HG02623 (cell line): ENCODE measurements around the gene EXD2.
"Not testable (repeated sequence)": the region's sequence is repeated elsewhere in the genome, so short reads cannot be mapped to it uniquely, and the experiment has no call there.

ENCODE experiments used
- ATAC-seq: cut with Tn5 transposase; IDR thresholded peaks from one replicate; pipeline ENCODE4 v1.9.1; 2021; ENCODE audit warnings: moderate library complexity; ENCODE audit not compliant: unreplicated experiment

Gene EXD2

DNA sequence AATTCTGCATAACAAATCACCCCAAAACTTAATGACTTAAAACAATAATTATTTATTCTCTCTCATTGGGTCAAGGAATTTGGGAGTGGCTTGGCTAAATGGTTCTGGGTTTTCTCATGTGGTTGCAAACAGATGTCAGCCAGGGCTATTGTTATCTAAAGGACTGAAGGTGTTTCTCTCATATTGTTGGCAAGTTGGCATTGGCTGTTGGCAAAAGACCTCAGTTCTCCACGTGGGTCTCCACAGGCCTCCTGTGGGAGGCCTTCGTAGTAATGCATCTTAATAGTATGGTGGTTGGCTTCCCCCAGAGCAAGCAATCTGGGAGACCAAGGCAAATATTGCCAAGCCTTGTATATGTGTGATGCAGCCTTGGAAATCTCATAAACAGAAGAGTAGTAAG, 83.0 kb downstream of the EXD2 start:
- no peak for ATAC-seq

DNA sequence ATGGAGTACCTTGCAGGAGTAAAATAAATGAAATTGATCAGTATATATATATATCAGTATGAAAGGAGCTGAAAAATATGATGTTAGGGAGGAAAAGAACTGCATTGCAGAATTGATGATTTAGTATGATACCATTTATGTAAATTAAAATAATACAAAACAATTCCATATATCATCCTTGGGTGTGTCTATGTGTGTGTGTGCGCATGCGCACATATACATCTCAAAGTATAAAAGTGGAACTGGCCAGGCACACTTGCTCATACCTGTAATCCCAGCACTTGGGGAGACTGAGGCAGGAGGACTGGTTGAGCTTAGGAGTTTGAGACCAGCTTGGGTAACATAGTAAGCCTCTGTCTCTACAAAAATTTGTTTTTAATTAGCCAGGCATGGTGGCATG, 84.0 kb downstream of the EXD2 start:
- ATAC-seq: no peak

DNA sequence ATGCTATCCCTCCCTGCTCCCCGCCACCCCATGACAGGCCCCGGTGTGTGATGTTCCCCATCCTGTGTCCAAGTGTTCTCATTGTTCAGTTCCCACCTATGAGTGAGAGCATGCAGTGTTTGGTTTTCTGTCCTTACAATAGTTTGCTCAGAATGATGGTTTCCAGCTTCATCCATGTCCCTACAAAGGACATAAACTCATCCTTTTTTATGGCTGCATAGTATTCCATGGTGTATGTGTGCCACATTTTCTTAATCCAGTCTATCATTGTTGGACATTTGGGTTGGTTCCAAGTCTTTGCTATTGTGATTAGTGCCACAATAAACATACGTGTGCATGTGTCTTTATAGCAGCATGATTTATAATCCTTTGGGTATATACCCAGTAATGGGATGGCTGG, 86.1 kb downstream of the EXD2 start:
- not testable (repeated sequence) for ATAC-seq

DNA sequence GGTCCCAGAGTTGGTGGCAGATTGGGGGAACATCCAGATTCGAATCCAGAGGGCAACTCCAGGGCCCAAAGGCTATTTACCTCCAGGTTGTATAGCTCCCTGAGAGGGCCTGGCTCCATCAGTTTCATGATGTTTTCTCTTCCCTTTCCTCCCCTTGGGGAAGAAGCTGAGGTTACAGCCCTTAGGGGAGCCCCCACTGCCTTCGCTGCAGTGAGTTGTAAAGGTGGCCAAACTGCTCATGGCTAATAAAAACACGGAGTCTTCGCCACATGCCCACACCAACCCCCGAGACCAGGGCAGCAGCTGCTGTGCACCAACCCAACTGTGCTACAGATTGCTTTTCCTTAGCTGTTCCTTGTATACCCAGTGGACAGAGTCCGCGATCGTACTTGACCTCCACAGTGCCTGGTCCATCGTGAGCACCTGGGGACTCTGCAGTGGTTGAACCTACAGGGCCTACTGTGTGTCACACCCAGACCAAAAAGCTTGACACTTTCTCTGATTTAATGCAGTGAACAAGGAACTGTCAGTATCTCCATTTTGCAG, 89.5 kb downstream of the EXD2 start:
- no peak for ATAC-seq

DNA sequence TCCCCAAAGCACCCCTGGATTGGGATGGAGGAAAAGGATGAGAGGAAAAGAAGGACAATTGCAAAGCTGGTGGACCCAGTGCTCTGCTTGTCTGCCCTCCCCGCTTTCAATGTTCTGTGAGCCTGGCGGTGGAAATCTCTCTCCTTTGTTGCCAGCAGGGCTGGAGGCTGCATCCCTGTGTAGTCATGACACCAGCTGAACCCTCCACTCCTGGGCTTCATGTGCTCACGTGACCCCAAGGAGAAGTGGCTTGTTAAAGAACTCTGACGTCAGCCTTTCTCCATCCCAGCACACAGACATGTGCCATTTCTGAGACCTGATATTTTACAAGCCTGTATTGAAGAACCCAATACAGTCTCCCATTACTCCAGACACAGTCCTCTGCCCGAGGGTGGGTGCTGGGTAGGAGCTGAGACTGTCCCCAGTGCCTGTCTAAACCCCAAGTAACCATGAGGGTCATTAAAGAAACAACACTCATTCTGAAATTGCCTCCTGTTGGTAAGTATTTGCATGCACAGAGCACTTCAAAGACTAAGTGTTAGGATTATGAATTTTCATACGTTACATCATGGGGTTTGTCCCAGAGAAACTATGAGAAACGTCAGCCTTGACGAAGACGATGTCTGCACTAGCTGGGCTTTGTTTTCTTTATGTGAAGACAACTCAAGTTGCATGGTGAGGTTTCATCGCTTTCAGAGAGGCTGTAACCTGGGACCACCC, 90.3 kb downstream of the EXD2 start:
- ATAC-seq: no peak

DNA sequence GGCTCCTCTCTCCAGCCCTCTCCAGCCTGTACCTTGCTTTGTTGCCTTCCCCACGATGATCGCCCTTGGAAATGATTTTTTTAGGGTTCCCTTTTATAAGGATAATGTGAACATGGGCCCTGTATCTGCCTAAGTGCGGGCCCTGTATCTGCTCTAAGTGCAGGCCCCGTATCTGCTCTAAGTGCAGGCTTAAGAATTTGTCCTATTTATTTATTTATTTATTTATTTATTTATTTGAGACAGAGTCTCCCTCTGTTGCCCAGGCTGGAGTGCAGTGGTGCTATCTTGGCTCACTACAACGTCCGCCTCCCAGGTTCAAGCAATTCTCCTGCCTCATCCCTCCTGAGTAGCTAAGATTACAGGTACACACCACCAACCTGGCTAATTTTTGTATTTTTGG, 91.2 kb downstream of the EXD2 start:
- ATAC-seq: no peak

DNA sequence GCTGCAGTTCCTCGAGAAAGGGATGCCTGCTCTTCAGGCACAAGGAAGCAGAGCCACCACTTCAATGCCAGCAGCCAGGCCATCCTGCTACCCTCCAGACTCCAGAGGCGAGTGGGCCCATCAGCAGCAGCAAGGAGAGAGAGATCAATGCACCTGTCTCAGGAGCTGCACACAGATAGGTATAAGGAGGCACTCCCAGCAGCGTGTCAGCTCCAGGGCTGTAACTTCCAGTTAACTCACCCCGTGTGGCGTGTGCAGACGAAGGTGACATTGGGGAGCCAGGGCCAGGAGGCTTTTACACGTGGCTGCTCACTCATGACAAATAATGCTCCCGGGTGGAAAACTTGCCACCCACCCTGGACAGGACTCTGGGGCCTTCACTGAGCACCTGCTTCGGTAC, 92.9 kb downstream of the EXD2 start:
- ATAC-seq: no peak

DNA sequence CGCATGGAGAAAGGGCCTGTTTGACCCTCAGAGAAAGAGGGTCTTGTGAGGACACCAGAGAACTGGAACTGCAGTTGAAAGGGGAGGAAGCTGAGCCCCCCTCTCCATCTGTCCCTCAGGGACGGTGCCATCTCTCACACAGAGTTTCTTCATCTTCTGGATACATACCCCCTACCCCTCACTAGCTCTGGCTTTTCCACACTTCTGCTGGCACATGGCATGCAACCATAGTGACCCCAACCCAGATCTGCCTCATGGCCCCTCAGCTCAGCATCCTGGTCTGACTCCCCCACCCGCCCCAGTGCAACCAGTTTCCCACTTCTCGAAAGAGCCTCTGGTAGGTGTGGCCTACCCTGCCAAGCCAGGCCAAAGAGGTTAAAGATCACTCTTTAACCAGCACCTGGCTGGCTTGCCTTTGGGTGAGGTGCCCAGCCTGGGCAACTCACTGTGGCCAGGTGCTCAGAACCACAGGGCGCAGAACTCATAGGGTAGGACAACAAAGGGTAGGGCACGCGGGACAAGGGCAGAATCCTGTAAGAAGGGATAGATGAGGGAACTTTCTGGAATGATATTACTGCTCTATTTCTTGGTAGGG, 94.5 kb downstream of the EXD2 start:
- no peak for ATAC-seq

DNA sequence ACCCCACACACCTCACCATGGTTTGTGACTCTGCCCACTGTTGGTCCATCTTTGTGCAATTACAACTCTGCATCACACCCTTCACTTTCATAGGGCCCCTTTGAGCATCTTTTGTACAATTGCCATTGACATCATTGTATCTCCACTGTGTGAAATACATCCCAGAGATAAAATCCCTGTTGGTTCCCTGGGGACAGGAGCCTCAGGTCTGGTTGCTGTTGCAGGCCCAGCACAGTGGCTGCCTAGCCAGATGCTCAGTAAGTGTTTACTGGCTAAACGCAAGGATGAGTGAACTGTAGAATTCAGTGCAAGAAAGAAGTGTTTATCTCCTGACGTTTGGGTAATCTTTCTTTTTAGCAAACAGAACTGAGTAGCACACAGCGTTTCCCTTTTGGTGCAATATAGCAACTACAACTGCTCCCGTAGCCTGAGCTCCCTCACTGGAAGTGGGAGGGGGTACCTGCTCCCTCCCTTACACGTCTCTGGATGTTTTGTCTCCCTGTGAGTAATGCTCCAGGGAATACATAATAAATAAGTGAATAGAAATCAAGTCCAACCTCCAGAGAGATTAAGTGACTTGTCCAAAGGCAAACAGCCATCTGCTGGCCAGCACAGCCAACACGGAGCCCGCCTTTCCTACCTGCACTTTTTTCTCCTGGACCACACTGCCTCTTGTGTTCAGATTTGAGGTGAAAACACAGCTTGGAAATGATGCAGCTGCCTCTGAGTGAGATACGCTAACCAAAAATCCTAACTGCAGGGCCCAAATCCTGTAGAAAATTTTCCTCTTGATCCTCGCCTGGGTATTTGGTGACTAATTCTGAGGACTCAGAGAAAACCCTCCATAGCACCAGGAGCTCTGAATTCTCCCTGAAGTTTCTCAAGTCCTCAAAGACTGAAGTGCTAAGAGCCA, 96.1 kb downstream of the EXD2 start:
- ATAC-seq: no peak

DNA sequence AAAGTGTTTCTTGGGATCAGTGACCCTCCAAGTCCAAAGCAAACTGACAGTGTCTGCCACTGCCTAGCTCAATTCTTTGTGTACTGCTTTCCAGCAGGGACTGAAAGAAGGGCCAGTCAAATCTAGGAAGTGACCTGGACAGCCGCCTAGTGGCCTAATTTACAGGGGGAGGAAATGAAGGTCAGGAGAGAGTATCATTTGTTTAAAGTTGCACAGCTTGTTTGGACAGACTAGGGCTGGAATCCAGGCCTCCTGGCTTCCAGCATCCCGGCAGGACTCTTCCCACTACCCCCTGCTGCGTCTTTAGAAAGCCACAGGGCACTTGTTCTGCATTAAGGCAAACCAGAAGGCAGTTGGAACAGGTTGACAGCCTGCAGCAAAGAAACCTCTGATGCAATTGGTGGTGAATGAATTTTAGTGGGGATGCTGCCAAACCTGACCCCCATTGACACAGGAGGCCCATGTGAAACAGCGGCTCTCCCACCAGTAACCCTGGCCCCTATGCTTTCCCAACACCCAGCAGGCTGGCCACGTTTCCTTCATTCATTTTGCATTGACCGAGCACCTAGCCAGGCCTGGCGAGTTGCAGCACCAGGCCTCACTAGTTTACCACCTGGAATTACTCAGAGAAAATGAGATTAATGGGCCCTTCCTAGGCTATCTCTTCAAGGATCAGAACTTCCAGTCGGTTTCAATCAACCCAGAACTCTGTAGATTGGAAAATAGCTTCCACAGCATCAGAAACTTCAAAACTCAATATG, 96.9 kb downstream of the EXD2 start:
- no peak for ATAC-seq

DNA sequence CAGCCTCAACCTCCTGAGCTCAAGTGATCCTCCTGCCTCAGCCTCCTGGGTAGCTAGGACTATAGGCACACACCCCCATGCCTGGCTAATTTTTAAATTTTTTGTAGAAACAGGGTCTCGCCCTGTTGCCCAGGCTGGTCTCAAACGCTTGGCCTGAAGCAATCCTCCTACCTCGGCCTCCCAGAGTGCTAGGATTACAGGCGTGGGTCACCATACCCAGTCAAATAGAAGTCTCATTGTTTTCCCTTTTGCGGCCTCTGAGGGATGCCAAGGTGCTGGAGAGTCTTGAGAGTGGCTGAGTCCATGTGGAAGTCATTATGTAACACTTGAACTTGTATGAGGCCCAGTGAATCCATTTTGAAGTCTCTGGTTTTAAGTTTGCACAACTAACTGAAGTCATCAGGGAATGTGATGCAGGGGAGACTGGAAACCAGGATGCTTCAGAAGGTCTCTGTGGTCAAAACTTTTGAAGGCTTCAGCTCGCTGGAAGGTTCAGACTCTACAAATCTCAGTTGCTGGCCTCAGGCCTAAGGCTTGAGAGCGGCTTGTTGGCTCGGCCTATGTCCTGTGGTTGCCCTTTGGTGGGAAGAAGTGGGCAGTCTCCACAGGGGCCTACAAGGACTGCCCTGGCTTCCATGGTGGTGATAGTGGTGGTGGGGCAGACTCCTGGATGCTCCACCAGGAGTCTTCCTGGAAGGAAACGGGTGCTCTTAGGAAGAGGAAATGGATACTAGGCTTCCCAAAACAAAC, 97.8 kb downstream of the EXD2 start:
- no peak for ATAC-seq

DNA sequence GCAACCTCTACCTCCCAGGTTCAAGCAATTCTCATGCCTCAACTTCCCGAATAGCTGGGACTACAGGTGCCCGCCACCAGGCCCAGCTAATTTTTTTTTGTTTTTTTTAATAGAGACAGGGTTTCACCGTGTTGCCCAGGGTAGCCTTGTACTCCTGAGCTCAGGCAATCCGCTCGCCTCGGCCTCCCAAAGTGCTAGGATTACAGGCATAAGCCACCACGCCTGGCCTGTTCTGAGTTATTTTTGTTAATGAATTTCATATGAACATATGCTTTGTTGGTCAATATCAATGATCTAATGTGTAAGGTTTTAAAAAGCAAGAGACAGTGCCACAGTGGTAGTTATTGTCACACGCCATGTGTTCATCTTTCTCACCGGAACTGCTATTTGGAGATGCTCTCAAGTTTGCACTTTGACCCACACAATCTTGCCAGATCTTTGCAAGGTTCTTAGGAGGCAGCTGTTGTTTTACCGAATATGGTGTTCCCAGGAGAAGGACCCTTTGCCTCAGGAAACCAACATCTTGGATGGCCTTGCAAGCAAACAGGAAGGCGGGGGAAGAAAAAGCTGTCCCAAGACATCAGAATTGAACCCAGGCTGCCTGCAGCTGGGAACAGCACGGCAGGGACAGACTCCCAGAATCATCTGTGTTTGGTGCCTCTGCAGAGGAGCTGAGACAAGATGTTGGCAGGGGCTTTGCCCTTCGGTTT, 98.7 kb downstream of the EXD2 start:
- ATAC-seq: no peak

DNA sequence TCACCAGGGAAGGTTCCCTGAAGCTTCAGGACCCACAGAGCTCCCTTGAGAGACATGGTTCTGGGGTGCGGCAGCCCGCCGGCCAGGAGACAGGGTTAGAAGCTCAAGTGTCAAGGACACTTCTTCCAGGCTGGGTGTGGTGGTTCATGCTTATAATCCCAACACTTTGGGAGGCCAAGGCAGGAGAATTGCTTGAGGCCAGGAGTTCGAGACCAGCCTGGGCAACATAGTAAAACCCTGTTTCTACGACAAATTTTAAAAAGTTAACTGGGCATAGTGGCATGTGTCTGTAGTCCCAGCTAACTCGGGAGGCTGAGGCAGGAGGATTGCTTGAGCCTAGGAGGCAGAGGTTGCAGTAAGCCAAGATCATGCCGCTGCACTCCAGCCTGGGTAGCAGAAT, 99.6 kb downstream of the EXD2 start:
- ATAC-seq: not testable (repeated sequence)

DNA sequence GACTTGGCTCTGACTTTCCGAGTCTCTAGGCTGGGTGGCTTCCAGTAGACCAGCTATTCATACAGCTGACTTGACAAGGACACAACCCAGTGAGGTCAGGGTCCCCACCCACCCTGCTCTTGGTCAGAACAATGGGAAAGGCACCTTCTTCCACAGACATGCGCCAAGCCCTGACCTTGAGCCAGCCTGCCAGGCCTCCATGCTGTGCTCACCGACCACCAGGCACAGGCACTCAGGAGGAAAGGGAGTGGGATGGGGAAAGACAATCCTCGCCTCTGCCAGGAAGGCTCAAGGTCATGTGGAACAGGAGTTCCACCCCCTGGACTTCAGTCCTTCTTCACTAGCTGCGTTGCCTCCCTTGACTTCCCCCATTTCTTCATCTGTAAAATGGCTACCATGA, 100.1 kb downstream of the EXD2 start:
- no peak for ATAC-seq

DNA sequence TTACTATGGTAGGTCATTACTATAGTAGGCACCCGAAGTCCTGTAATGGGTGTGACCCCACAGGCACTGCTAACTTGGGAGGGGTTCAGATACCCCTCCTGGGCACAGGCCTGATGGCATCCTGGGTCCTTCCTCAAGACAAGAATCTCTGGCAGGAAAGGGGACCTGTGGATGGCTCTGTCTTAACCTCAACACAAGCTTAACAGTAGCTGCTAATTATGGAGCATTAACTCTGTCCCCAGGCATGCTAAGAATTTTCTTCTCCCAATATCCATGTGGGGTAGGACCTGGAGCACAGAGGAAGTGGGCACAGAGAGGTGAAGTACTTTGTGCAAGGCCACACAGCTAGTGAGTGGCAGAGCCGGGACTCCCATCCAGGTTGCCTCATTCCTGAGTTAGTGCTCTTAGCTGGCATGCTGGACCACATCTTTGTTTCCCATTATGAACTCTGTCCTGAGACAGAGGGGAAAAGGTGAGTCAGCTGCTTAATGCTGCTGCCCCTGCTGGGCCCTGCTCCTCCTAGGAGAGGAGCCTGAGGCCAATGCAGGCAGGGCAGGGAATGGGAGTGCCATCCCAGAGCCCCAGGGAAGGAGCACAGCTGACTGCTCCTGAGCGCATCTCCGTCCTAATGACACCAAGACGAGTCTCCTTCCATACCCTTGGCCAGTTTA, 100.7 kb downstream of the EXD2 start:
- no peak for ATAC-seq
